GM18909 (cell line): ENCODE results near the gene RFX2.

Source experiments
- ATAC-seq: cut with Tn5 transposase; IDR thresholded peaks from one replicate; pipeline ENCODE4 v1.9.1; 2021; ENCODE audit warnings: mild to moderate bottlenecking; ENCODE audit not compliant: unreplicated experiment, poor library complexity

RFX2 gene

GRCh38 chr19:6110360-6110977 lies at the start of gene RFX2:
Gene RFX2 (minus strand): TSS chr19:6110500. CDS start chr19:6047496, 63,004 bp downstream.
- ATAC-seq = peak; percentile 96

GRCh38 chr19:6156033-6156432 lies 45.7 kb upstream of the RFX2 start:
- no peak for ATAC-seq

- no peak for ATAC-seq
Observed at GRCh38 chr19:6150289-6150688, 40.0 kb upstream of the RFX2 start.

- ATAC-seq = no peak
Observed at GRCh38 chr19:6141217-6141616, 30.9 kb upstream of the RFX2 start.

- no peak for ATAC-seq
Observed at GRCh38 chr19:6138511-6138910, 28.2 kb upstream of the RFX2 start.

GRCh38 chr19:6138066-6138465 lies 27.8 kb upstream of the RFX2 start:
- no peak for ATAC-seq

- ATAC-seq = no peak
Observed at GRCh38 chr19:6133231-6133630, 22.9 kb upstream of the RFX2 start.

- ATAC-seq = no peak
Observed at GRCh38 chr19:6132482-6132881, 22.2 kb upstream of the RFX2 start.

- ATAC-seq = no peak
Observed at GRCh38 chr19:6127716-6128335, 17.5 kb upstream of the RFX2 start.

- no peak for ATAC-seq
Observed at GRCh38 chr19:6126335-6126974, 16.2 kb upstream of the RFX2 start.

GRCh38 chr19:6125571-6125989 lies 15.3 kb upstream of the RFX2 start:
- ATAC-seq = no peak

GRCh38 chr19:6119031-6119430 lies 8.7 kb upstream of the RFX2 start:
- no peak for ATAC-seq

GRCh38 chr19:6118043-6118442 lies 7.7 kb upstream of the RFX2 start:
- no peak for ATAC-seq

- no peak for ATAC-seq
Observed at GRCh38 chr19:6117534-6117933, 7.2 kb upstream of the RFX2 start.

GRCh38 chr19:6116749-6117430 lies 6.6 kb upstream of the RFX2 start:
- no peak for ATAC-seq

- no peak for ATAC-seq
Observed at GRCh38 chr19:6115992-6116391, 5.7 kb upstream of the RFX2 start.

GRCh38 chr19:6113616-6114188 lies 3.4 kb upstream of the RFX2 start:
- ATAC-seq = no peak

GRCh38 chr19:6109947-6110346 lies 353 bp downstream of the RFX2 start:
- no peak for ATAC-seq

GRCh38 chr19:6108721-6109633 lies 1.3 kb downstream of the RFX2 start:
- ATAC-seq = no peak
